WTC11 (cell line): ENCODE results near the gene MARVELD1. TPM values are rescaled to one million over a fixed set of nuclear protein-coding genes. Genes with fewer than 3 reads are reported as not detected.

ENCODE experiments used
- ATAC-seq: fragments of 200-7000 bp; cut with Tn5 transposase; 2 replicates; pipeline ENCODE4 v1.10.0; 2021; ENCODE audit warnings: mild to moderate bottlenecking, moderate library complexity
- CTCF ChIA-PET: fragments of 300-600 bp; sonication (Branson Sonifier 250); formaldehyde crosslinking; loops from one replicate; lab custom pipeline; 2021; ENCODE audit warnings: antibody characterized with exemption; lab: Charles Lee
- POLR2A ChIA-PET: fragments of 350-600 bp; sonication (Branson Sonifier 250); formaldehyde crosslinking; loops from one replicate; lab custom pipeline; 2021; ENCODE audit warnings: antibody characterized with exemption; lab: Charles Lee
- DNase-seq: peaks from one replicate; pipeline ENCODE4 v3.0.0; 2021; ENCODE audit warnings: low spot score
- H3K27ac Mint-ChIP-seq: 2 replicates; pipeline ENCODE4 v1.8.0; 2021; ENCODE audit warnings: mixed read lengths
- H3K27me3 Mint-ChIP-seq: 2 replicates; pipeline ENCODE4 v1.8.0; 2021; ENCODE audit warnings: low read depth, mild to moderate bottlenecking, moderate library complexity, mixed read lengths
- H3K36me3 Mint-ChIP-seq: 2 replicates; pipeline ENCODE4 v1.8.0; 2021; ENCODE audit warnings: mixed read lengths
- H3K4me1 Mint-ChIP-seq: 2 replicates; pipeline ENCODE4 v1.8.0; 2022; ENCODE audit warnings: mixed read lengths
- H3K4me3 Mint-ChIP-seq: 2 replicates; pipeline ENCODE4 v1.8.0; 2021; ENCODE audit warnings: mild to moderate bottlenecking, moderate library complexity, mixed read lengths
- H3K9me3 Mint-ChIP-seq: 2 replicates; pipeline ENCODE4 v1.8.0; 2021; ENCODE audit warnings: mixed read lengths
- ATF2 ChIP-seq: sonication (generic); formaldehyde crosslinking; IDR thresholded peaks from 2 replicates; pipeline ENCODE4 v1.8.1; 2022; ENCODE audit warnings: low read depth, missing genetic modification reagents, borderline replicate concordance
- ERG ChIP-seq: fragments of 250-450 bp; sonication (Bioruptor Pico); IDR thresholded peaks from 2 replicates; pipeline ENCODE4 v1.8.0; 2021; ENCODE audit warnings: mild to moderate bottlenecking
- FOXP1 ChIP-seq: sonication (generic); formaldehyde crosslinking; IDR thresholded peaks from 2 replicates; pipeline ENCODE4 v1.8.0; 2022; ENCODE audit warnings: missing genetic modification reagents, mild to moderate bottlenecking, moderate library complexity, borderline replicate concordance
- JAZF1 ChIP-seq: fragments of 250-450 bp; sonication (Bioruptor Pico); IDR thresholded peaks from 2 replicates; pipeline ENCODE4 v1.9.0; 2021; ENCODE audit warnings: moderate library complexity, mild to moderate bottlenecking, inconsistent platforms
- MXD4 ChIP-seq: fragments of 250-450 bp; sonication (Bioruptor Pico); IDR thresholded peaks from 2 replicates; pipeline ENCODE4 v1.8.0; 2021; ENCODE audit warnings: mild to moderate bottlenecking, moderate library complexity, borderline replicate concordance
- NFATC4 ChIP-seq: fragments of 250-450 bp; sonication (Bioruptor Pico); IDR thresholded peaks from 2 replicates; pipeline ENCODE4 v1.9.0; 2021; ENCODE audit warnings: mild to moderate bottlenecking
- PRRX2 ChIP-seq: fragments of 250-450 bp; sonication (Bioruptor Pico); IDR thresholded peaks from 2 replicates; pipeline ENCODE4 v1.8.0; 2021; ENCODE audit warnings: mild to moderate bottlenecking
- TEAD4 ChIP-seq: sonication (generic); formaldehyde crosslinking; IDR thresholded peaks from 2 replicates; pipeline ENCODE4 v1.8.0; 2022; ENCODE audit warnings: mild to moderate bottlenecking, missing genetic modification reagents
- TP53 ChIP-seq: sonication (generic); formaldehyde crosslinking; IDR thresholded peaks from 2 replicates; pipeline ENCODE4 v1.8.1; 2023; ENCODE audit warnings: mild to moderate bottlenecking, missing genetic modification reagents
- ZBTB21 ChIP-seq: sonication (generic); formaldehyde crosslinking; IDR thresholded peaks from 2 replicates; pipeline ENCODE4 v1.8.1; 2023; ENCODE audit warnings: mild to moderate bottlenecking, missing genetic modification reagents, borderline replicate concordance
- ZNF121 ChIP-seq: sonication (generic); formaldehyde crosslinking; IDR thresholded peaks from 2 replicates; pipeline ENCODE4 v1.8.0; 2023; ENCODE audit warnings: missing genetic modification reagents
- ZNF396 ChIP-seq: fragments of 250-450 bp; sonication (Bioruptor Pico); IDR thresholded peaks from 2 replicates; pipeline ENCODE4 v1.8.0; 2021; ENCODE audit warnings: mild to moderate bottlenecking, moderate library complexity, borderline replicate concordance
- ZNF671 ChIP-seq: fragments of 250-450 bp; sonication (Bioruptor Pico); IDR thresholded peaks from 2 replicates; pipeline ENCODE4 v1.8.0; 2021; ENCODE audit warnings: mild to moderate bottlenecking
- ZSCAN18 ChIP-seq: fragments of 250-450 bp; sonication (Bioruptor Pico); IDR thresholded peaks from 2 replicates; pipeline ENCODE4 v2.1.2; 2022; ENCODE audit warnings: mild to moderate bottlenecking, moderate library complexity
- total RNA-seq: library from RNA; stranded (reverse); gene quantifications from 3 replicates; pipeline ENCODE4 v1.2.3, GENCODE V29; 2021
- TF ChIP-seq, protein P1 (sequence below): fragments of 200-600 bp; IDR thresholded peaks from 2 replicates; pipeline ENCODE4 v1.8.0; 2022; ENCODE audit warnings: antibody characterized with exemption
- TF ChIP-seq, protein P2 (sequence below): fragments of 250-450 bp; sonication (Bioruptor Pico); IDR thresholded peaks from 2 replicates; pipeline ENCODE4 v1.9.0; 2021; ENCODE audit warnings: mild to moderate bottlenecking
- TF ChIP-seq, protein P3 (sequence below): sonication (generic); formaldehyde crosslinking; IDR thresholded peaks from 2 replicates; pipeline ENCODE4 v1.8.0; 2023; ENCODE audit warnings: missing genetic modification reagents
- TF ChIP-seq, protein P4 (sequence below): sonication (generic); formaldehyde crosslinking; IDR thresholded peaks from 2 replicates; pipeline ENCODE4 v1.8.1; 2022; ENCODE audit warnings: mild to moderate bottlenecking, missing genetic modification reagents, moderate library complexity, borderline replicate concordance
- TF ChIP-seq, protein P5 (sequence below): sonication (generic); formaldehyde crosslinking; IDR thresholded peaks from 2 replicates; pipeline ENCODE4 v1.8.1; 2023; ENCODE audit warnings: mild to moderate bottlenecking, missing genetic modification reagents, moderate library complexity

The MARVELD1 gene
- total RNA-seq, 1 experiment from 2014 or later: 37.7 TPM

- Mint-ChIP-seq H3K9me3 (peaks cover 12% of the 10 kb centered on the region), H3K4me3 (no peak overlapping the region), H3K27ac (no peak overlapping the region), H3K36me3 (peaks cover 11% of the 10 kb centered on the region), H3K4me1 (peaks cover 5% of the 10 kb centered on the region), H3K27me3 (peaks cover 33% of the 10 kb centered on the region)
- no peak for TF ChIP-seq ZBTB21 (CRISPR knock-in tag)
- TF ChIP-seq, protein P1, sequence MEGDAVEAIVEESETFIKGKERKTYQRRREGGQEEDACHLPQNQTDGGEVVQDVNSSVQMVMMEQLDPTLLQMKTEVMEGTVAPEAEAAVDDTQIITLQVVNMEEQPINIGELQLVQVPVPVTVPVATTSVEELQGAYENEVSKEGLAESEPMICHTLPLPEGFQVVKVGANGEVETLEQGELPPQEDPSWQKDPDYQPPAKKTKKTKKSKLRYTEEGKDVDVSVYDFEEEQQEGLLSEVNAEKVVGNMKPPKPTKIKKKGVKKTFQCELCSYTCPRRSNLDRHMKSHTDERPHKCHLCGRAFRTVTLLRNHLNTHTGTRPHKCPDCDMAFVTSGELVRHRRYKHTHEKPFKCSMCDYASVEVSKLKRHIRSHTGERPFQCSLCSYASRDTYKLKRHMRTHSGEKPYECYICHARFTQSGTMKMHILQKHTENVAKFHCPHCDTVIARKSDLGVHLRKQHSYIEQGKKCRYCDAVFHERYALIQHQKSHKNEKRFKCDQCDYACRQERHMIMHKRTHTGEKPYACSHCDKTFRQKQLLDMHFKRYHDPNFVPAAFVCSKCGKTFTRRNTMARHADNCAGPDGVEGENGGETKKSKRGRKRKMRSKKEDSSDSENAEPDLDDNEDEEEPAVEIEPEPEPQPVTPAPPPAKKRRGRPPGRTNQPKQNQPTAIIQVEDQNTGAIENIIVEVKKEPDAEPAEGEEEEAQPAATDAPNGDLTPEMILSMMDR: peak; percentile 56
- DNase-seq: peak; percentile 71
- CTCF ChIA-PET: interaction anchor here (0.6 to 7.8 kb wide), 10 partner anchors 9 to 137 kb away, joined by 3 to 58 read pairs (median 10); partner anchors contain the start of genes AVPI1 and MARVELD1
- peak; percentile 88 for ATAC-seq
- POLR2A ChIA-PET: no interaction called here
These were observed 18.0 kb downstream of the MARVELD1 start for GRCh38 chr10:97731346-97732051.

GRCh38 chr10:97732052-97732359 lies 18.5 kb downstream of the MARVELD1 start:
- TF ChIP-seq JAZF1: no peak
- TF ChIP-seq, protein P1: 0 out of 2 replicates have a peak, but pooled peaks have one; percentile 4
- ATAC-seq (no peak), DNase-seq (no peak)
- ChIA-PET POLR2A (no interaction called here), CTCF (interaction anchor here (0.8 to 7.8 kb wide), 6 partner anchors 9 to 55 kb away, joined by 4 to 58 read pairs (median 23); partner anchors contain the start of genes AVPI1 and MARVELD1)
- H3K27ac Mint-ChIP-seq: no peak overlapping the region
- H3K9me3 Mint-ChIP-seq: peaks cover 14% of the 10 kb centered on the region
- peaks cover 13% of the 10 kb centered on the region for H3K36me3 Mint-ChIP-seq
- no peak overlapping the region for H3K4me3 Mint-ChIP-seq
- peaks cover 38% of the 10 kb centered on the region for H3K27me3 Mint-ChIP-seq
- H3K4me1 Mint-ChIP-seq: no peaks in the 10 kb centered on the region

DNA sequence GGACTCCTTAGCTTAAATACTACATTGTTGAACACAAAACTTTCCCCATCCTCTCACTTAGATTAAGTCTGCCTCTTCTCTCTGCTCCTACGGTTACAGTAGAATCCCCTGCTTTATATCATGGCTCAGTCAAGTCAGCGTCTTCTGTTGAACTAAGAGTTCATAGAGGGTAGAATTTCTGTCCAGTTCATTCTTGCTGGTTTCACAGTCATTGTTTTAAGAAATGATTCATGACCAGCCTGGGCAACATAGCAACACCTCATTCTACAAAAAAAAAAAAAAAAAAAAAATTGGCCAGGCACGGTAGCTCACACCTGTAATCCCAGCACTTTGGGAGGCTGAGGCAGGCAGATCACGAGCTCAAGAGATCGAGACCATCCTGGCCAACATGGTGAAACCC lies 19.7 kb downstream of the MARVELD1 start:
- H3K9me3 Mint-ChIP-seq: peaks cover 14% of the 10 kb centered on the region
- DNase-seq: no peak
- H3K36me3 Mint-ChIP-seq: peaks cover 13% of the 10 kb centered on the region
- peaks cover 8% of the 10 kb centered on the region for H3K4me1 Mint-ChIP-seq
- CTCF ChIA-PET: interaction anchor here (0.6 to 7.8 kb wide), 9 partner anchors 19 to 184 kb away, joined by 3 to 56 read pairs (median 3); partner anchors contain the start of genes ANKRD2 and MARVELD1
- no peak overlapping the region for H3K4me3 Mint-ChIP-seq
- no peak overlapping the region for H3K27ac Mint-ChIP-seq
- peaks cover 38% of the 10 kb centered on the region for H3K27me3 Mint-ChIP-seq
- no peak for ATAC-seq
- POLR2A ChIA-PET: interaction anchor here (0.7 kb wide), 2 partner anchors 9 to 93 kb away, joined by 3 to 10 read pairs; partner anchors contain the start of gene PI4K2A
- TF ChIP-seq, protein P2, sequence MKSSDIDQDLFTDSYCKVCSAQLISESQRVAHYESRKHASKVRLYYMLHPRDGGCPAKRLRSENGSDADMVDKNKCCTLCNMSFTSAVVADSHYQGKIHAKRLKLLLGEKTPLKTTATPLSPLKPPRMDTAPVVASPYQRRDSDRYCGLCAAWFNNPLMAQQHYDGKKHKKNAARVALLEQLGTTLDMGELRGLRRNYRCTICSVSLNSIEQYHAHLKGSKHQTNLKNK (CRISPR knock-in tag): no peak
- TF ChIP-seq TEAD4 (CRISPR knock-in tag) (no peak), ZNF671 (CRISPR knock-in tag) (no peak), ZNF121 (CRISPR knock-in tag) (no peak), NFATC4 (no peak), ATF2 (CRISPR knock-in tag) (no peak), PRRX2 (CRISPR knock-in tag) (no peak), FOXP1 (CRISPR knock-in tag) (no peak), TP53 (CRISPR knock-in tag) (no peak), ERG (CRISPR knock-in tag) (no peak), ZSCAN18 (no peak), ZBTB21 (CRISPR knock-in tag) (no peak), ZNF396 (CRISPR knock-in tag) (no peak), MXD4 (CRISPR knock-in tag) (no peak)
- TF ChIP-seq, protein P3, sequence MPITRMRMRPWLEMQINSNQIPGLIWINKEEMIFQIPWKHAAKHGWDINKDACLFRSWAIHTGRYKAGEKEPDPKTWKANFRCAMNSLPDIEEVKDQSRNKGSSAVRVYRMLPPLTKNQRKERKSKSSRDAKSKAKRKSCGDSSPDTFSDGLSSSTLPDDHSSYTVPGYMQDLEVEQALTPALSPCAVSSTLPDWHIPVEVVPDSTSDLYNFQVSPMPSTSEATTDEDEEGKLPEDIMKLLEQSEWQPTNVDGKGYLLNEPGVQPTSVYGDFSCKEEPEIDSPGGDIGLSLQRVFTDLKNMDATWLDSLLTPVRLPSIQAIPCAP (CRISPR knock-in tag): no peak
- TF ChIP-seq, protein P4, sequence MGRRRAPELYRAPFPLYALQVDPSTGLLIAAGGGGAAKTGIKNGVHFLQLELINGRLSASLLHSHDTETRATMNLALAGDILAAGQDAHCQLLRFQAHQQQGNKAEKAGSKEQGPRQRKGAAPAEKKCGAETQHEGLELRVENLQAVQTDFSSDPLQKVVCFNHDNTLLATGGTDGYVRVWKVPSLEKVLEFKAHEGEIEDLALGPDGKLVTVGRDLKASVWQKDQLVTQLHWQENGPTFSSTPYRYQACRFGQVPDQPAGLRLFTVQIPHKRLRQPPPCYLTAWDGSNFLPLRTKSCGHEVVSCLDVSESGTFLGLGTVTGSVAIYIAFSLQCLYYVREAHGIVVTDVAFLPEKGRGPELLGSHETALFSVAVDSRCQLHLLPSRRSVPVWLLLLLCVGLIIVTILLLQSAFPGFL (CRISPR knock-in tag): no peak
- TF ChIP-seq, protein P5, sequence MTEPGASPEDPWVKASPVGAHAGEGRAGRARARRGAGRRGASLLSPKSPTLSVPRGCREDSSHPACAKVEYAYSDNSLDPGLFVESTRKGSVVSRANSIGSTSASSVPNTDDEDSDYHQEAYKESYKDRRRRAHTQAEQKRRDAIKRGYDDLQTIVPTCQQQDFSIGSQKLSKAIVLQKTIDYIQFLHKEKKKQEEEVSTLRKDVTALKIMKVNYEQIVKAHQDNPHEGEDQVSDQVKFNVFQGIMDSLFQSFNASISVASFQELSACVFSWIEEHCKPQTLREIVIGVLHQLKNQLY (CRISPR knock-in tag): no peak
